H9 (cell line): Measurements from ENCODE around the gene MYO18B. TPM values are rescaled to one million over a fixed set of nuclear protein-coding genes. Genes with fewer than 3 reads are reported as not detected.

Source experiments
- DNase-seq: peaks from one replicate; pipeline ENCODE4 v3.0.0-alpha.2; 2017
- H2AFZ ChIP-seq: one replicate; pipeline ENCODE4 v1.6.1; 2013; ENCODE audit warnings: mild to moderate bottlenecking, low read length, control low read depth, moderate library complexity
- H2AK5ac ChIP-seq: 2 replicates; pipeline ENCODE4 v1.6.1; 2013; ENCODE audit warnings: low read length, control low read depth, mixed read lengths; ENCODE audit not compliant: insufficient read length
- H2BK120ac ChIP-seq: one replicate; pipeline ENCODE4 v1.6.1; 2013; ENCODE audit warnings: low read depth, mild to moderate bottlenecking, low read length, control low read depth, inconsistent platforms; ENCODE audit not compliant: poor library complexity, severe bottlenecking
- H2BK12ac ChIP-seq: 2 replicates; pipeline ENCODE4 v1.6.1; 2013; ENCODE audit warnings: low read length, control low read depth, mixed read lengths, low read depth; ENCODE audit not compliant: insufficient read length
- H2BK15ac ChIP-seq: 2 replicates; pipeline ENCODE4 v1.6.1; 2013; ENCODE audit warnings: low read depth, low read length, control low read depth
- H2BK20ac ChIP-seq: one replicate; pipeline ENCODE4 v1.6.1; 2013; ENCODE audit warnings: low read depth, mild to moderate bottlenecking, low read length, control low read depth, inconsistent platforms; ENCODE audit not compliant: poor library complexity, severe bottlenecking
- H2BK5ac ChIP-seq: 2 replicates; pipeline ENCODE4 v1.6.1; 2013; ENCODE audit warnings: low read length, control low read depth, mixed read lengths; ENCODE audit not compliant: insufficient read length
- H3K14ac ChIP-seq: 2 replicates; pipeline ENCODE4 v1.6.1; 2013; ENCODE audit warnings: low read length, control low read depth; ENCODE audit not compliant: insufficient read depth
- H3K18ac ChIP-seq: 2 replicates; pipeline ENCODE4 v1.6.1; 2013; ENCODE audit warnings: low read depth, mild to moderate bottlenecking, mixed read lengths, low read length, control low read depth; ENCODE audit not compliant: insufficient read length
- H3K23ac ChIP-seq: 2 replicates; pipeline ENCODE4 v1.6.1; 2013; ENCODE audit warnings: low read length, control low read depth, mixed read lengths, low read depth; ENCODE audit not compliant: insufficient read length
- H3K23me2 ChIP-seq: 2 replicates; pipeline ENCODE4 v1.6.1; 2013; ENCODE audit warnings: low read depth, mild to moderate bottlenecking, mixed read lengths, low read length, control low read depth; ENCODE audit not compliant: insufficient read length, poor library complexity, severe bottlenecking
- H3K27ac ChIP-seq: 2 replicates; pipeline ENCODE4 v1.5.1; 2013; ENCODE audit warnings: low read length, control low read depth, mixed read lengths, low read depth; ENCODE audit not compliant: insufficient read length
- H3K27me3 ChIP-seq: 2 replicates; pipeline ENCODE4 v1.6.1; 2013; ENCODE audit warnings: low read length, control low read depth, inconsistent platforms; ENCODE audit not compliant: insufficient read depth
- H3K4ac ChIP-seq: 2 replicates; pipeline ENCODE4 v1.6.1; 2013; ENCODE audit warnings: low read depth, mild to moderate bottlenecking, control low read depth, inconsistent platforms, low read length, moderate library complexity
- H3K4me1 ChIP-seq: 2 replicates; pipeline ENCODE4 v1.6.1; 2013; ENCODE audit warnings: low read length, control low read depth, inconsistent platforms; ENCODE audit not compliant: insufficient read depth
- H3K4me2 ChIP-seq: 2 replicates; pipeline ENCODE4 v1.6.1; 2013; ENCODE audit warnings: low read length, control low read depth, mixed read lengths; ENCODE audit not compliant: insufficient read length, insufficient read depth
- H3K56ac ChIP-seq: 2 replicates; pipeline ENCODE4 v1.6.1; 2013; ENCODE audit warnings: low read depth, mild to moderate bottlenecking, mixed read lengths, low read length, control low read depth; ENCODE audit not compliant: insufficient read length
- H3K79me1 ChIP-seq: 2 replicates; pipeline ENCODE4 v1.6.1; 2013; ENCODE audit warnings: low read depth, mild to moderate bottlenecking, moderate library complexity, low read length, control low read depth, inconsistent platforms; ENCODE audit not compliant: insufficient read depth, poor library complexity, severe bottlenecking
- H3K79me2 ChIP-seq: 2 replicates; pipeline ENCODE4 v1.6.1; 2013; ENCODE audit warnings: low read length, control low read depth, inconsistent platforms; ENCODE audit not compliant: insufficient read depth
- H3K9ac ChIP-seq: 2 replicates; pipeline ENCODE4 v1.6.1; 2013; ENCODE audit warnings: low read length, control low read depth, mixed read lengths; ENCODE audit not compliant: insufficient read length; ENCODE audit errors: extremely low read depth
- H3K9me3 ChIP-seq: one replicate; pipeline ENCODE4 v1.6.1; 2013; ENCODE audit warnings: low read depth, low read length, inconsistent platforms; ENCODE audit not compliant: control insufficient read depth
- H3T11ph ChIP-seq: one replicate; pipeline ENCODE4 v1.6.1; 2013; ENCODE audit warnings: mild to moderate bottlenecking, low read length, control low read depth, inconsistent platforms
- H4K20me1 ChIP-seq: one replicate; pipeline ENCODE4 v1.6.1; 2013; ENCODE audit not compliant: control insufficient read depth, insufficient read length, insufficient read depth
- H4K5ac ChIP-seq: 2 replicates; pipeline ENCODE4 v1.6.1; 2013; ENCODE audit warnings: low read depth, mild to moderate bottlenecking, mixed read lengths, low read length, control low read depth; ENCODE audit not compliant: insufficient read length
- H4K8ac ChIP-seq: replicated peaks from 2 replicates; pipeline ENCODE4 v1.6.1; 2013; ENCODE audit warnings: low read length, control low read depth, mixed read lengths, low read depth; ENCODE audit not compliant: insufficient read length
- H4K91ac ChIP-seq: 2 replicates; pipeline ENCODE4 v1.6.1; 2013; ENCODE audit warnings: low read depth, mild to moderate bottlenecking, moderate library complexity, mixed read lengths, low read length, control low read depth; ENCODE audit not compliant: insufficient read length
- H3K27ac Mint-ChIP-seq, 3 experiments: 2 replicates in 2 of 3; 3 replicates in 1 of 3; pipeline ENCODE4 v1.8.0; 2020 to 2021; ENCODE audit warnings: mixed read lengths in 3 of 3, mild to moderate bottlenecking in 1 of 3, moderate library complexity in 1 of 3
- H3K27me3 Mint-ChIP-seq: 2 replicates; pipeline ENCODE4 v1.8.0; 2021; ENCODE audit warnings: low read depth, mild to moderate bottlenecking, moderate library complexity, mixed read lengths
- H3K36me3 Mint-ChIP-seq, 3 experiments: 2 replicates in 2 of 3; 3 replicates in 1 of 3; pipeline ENCODE4 v1.8.0; 2020 to 2021; ENCODE audit warnings: low read depth in 3 of 3, mixed read lengths in 3 of 3; ENCODE audit not compliant: insufficient read depth in 1 of 3
- H3K4me1 Mint-ChIP-seq, 2 experiments: 2 replicates each; pipeline ENCODE4 v1.8.0; 2020; ENCODE audit warnings: mixed read lengths in 2 of 2
- H3K4me3 Mint-ChIP-seq, 2 experiments: 2 replicates in 1 of 2; 3 replicates in 1 of 2; pipeline ENCODE4 v1.8.0; 2020 to 2021; ENCODE audit warnings: mild to moderate bottlenecking in 2 of 2, mixed read lengths in 2 of 2, moderate library complexity in 1 of 2
- H3K9me3 Mint-ChIP-seq, 2 experiments: 2 replicates in 1 of 2; 3 replicates in 1 of 2; pipeline ENCODE4 v1.8.0; 2020; ENCODE audit warnings: mild to moderate bottlenecking in 2 of 2, mixed read lengths in 2 of 2, moderate library complexity in 1 of 2
- CTCF ChIP-seq: fragments of 200-600 bp; sonication (generic); conservative IDR thresholded peaks from 3 replicates; pipeline ENCODE4 v1.8.0; 2021; ENCODE audit warnings: antibody characterized with exemption, mild to moderate bottlenecking
- WGBS: extraction: QIAGEN DNeasy Blood & Tissue Kit; methylation state at CpG from one replicate; pipeline ENCODE4 v1.1.7; 2013; ENCODE audit warnings: missing lambda C conversion rate, low lambda C conversion rate, mixed read lengths; ENCODE audit not compliant: insufficient read length; ENCODE audit errors: extremely low coverage; 5-methylcytosine and 5-hydroxymethylcytosine counted together
- total RNA-seq: library from RNA; stranded (reverse); gene quantifications from 2 replicates; pipeline ENCODE4 v1.2.1, GENCODE V29; 2021

MYO18B gene
- total RNA-seq, 1 experiment from 2014 or later, result 0.46 TPM

- no CpG with 5 or more reads among the region's 7 CpGs for WGBS
- H4K20me1 ChIP-seq, result no peaks in the 10 kb centered on the region
- H2BK120ac ChIP-seq, result no peak overlapping the region
- Mint-ChIP-seq H3K36me3 (no peaks in the 10 kb centered on the region), H3K4me1 (peaks cover 23 to 30% of the 10 kb centered on the region in 2 experiments), H3K27me3 (peaks cover 4% of the 10 kb centered on the region; the same call in 1 of the 2 replicates), H3K4me3 (no peak overlapping the region), H3K9me3 (no peaks in the 10 kb centered on the region; a peak in 1 of 5 replicates), H3K27ac (no peak overlapping the region)
- no peak overlapping the region for H3K4ac ChIP-seq
- H2BK5ac ChIP-seq, result no peak overlapping the region
- no peak overlapping the region for H2BK20ac ChIP-seq
- no peak overlapping the region for H3K9ac ChIP-seq
- no peak overlapping the region for H2BK15ac ChIP-seq
- no peak overlapping the region for H3T11ph ChIP-seq
- H3K79me1 ChIP-seq, result no peaks in the 10 kb centered on the region
- H4K91ac ChIP-seq, result no peak overlapping the region
- H3K14ac ChIP-seq, result no peak overlapping the region
- H3K23ac ChIP-seq, result no peak overlapping the region
- H3K4me2 ChIP-seq, result no peak overlapping the region
- H3K23me2 ChIP-seq, result no peaks in the 10 kb centered on the region
- no peak overlapping the region for H3K27ac ChIP-seq
- no peak overlapping the region for H4K5ac ChIP-seq
- no peak overlapping the region for H3K18ac ChIP-seq
- H2BK12ac ChIP-seq, result no peak overlapping the region
- H3K27me3 ChIP-seq, result no peaks in the 10 kb centered on the region
- no peak overlapping the region for H2AFZ ChIP-seq
- H3K56ac ChIP-seq, result no peak overlapping the region
- H3K4me1 ChIP-seq, result no peaks in the 10 kb centered on the region; the same call in 1 of the 2 replicates
- no peak overlapping the region for H4K8ac ChIP-seq
- TF ChIP-seq CTCF, result no peak
- no peak overlapping the region for H2AK5ac ChIP-seq
- DNase-seq, result no peak
- no peaks in the 10 kb centered on the region for H3K9me3 ChIP-seq
- no peaks in the 10 kb centered on the region for H3K79me2 ChIP-seq
Observed at GRCh38 chr22:26050079-26050478, 308.1 kb downstream of the MYO18B start.
